Measurements from ENCODE around the gene CAPN7. TPM values are rescaled to one million over a fixed set of nuclear protein-coding genes. Genes with fewer than 3 reads are reported as not detected.
A peak's percentile ranks its signal among the peaks of the same experiment; 100 is the strongest.

The CAPN7 gene
- total and polyA plus RNA-seq, 2 donors (not counting 1 experiment from before 2014, with no cell fraction given): 40.4 to 85.9 TPM

GRCh38 chr3:15206662-15207576 lies 873 bp downstream of the CAPN7 start:
- Mint-ChIP-seq H3K4me1 (peaks cover 25% of the 10 kb centered on the region), H3K27me3 (no peaks in the 10 kb centered on the region), H3K9me3 (ENCODE audit: insufficient read depth) (no peaks in the 10 kb centered on the region), H3K27ac (peak overlapping the region; percentile 93), H3K4me3 (peak overlapping the region; percentile 94)
- CTCF ChIA-PET: interaction anchor here (0.6 to 14.2 kb wide), 16 partner anchors 12 to 359 kb away, joined by 3 to 305 read pairs (median 4); partner anchors contain the start of gene SH3BP5
- H3K27ac ChIP-seq (ENCODE audit: low read length in 2 of 2): peak overlapping the region; percentile 64 to 93
- peak overlapping the region; percentile 50 to 95 (median 78) for H3K4me3 ChIP-seq (ENCODE audit: control extremely low read depth in 1 of 5, extremely low read depth in 1 of 5, insufficient read depth in 1 of 5, low read depth in 2 of 5, low read length in 4 of 5)
- H3K9me3 ChIP-seq (ENCODE audit: control extremely low read depth in 1 of 3, control insufficient read depth in 2 of 3, insufficient read depth in 1 of 3, low read length in 2 of 3): no peaks in the 10 kb centered on the region
- H4K20me1 ChIP-seq (ENCODE audit: control insufficient read depth, insufficient read depth, low read length, poor library complexity, severe bottlenecking): peaks cover 12% of the 10 kb centered on the region
- ATAC-seq (ENCODE audit: low read depth): no peak
- peaks cover 1 to 7% of the 10 kb centered on the region in 2 experiments for H3K36me3 ChIP-seq (replicated peaks in 1 of 2; ENCODE audit: control extremely low read depth in 1 of 2, control insufficient read depth in 1 of 2, extremely low read depth in 1 of 2, insufficient read depth in 2 of 2, low read length in 1 of 2)
- DNase-seq: peak; percentile 46
- H3K27me3 ChIP-seq (replicated peaks in 1 of 4; ENCODE audit: control extremely low read depth in 1 of 4, control insufficient read depth in 3 of 4, insufficient read depth in 4 of 4, low read length in 3 of 4): no peaks in the 10 kb centered on the region
- WGBS (ENCODE audit: insufficient coverage): 1% methylated on average over 21 of the region's 30 CpGs
- peaks cover 16 to 19% of the 10 kb centered on the region in 2 donors for H3K4me1 ChIP-seq (ENCODE audit: control insufficient read depth in 2 of 2, insufficient read depth in 2 of 2, low read length in 2 of 2)
- TF ChIP-seq EZH2 (IDR thresholded peaks at IDR 0.05; ENCODE audit: borderline replicate concordance, insufficient read depth, low read depth, low read length, poor library complexity, severe bottlenecking): no peak
- TF ChIP-seq CTCF (IDR thresholded peaks at IDR 0.05): no peak
- intact Hi-C loops (cut with micrococcal nuclease): loop anchor here (1.0 to 5.0 kb wide), 10 partner anchors 62 to 1058 kb away; partner anchors contain the start of genes BTD, DPH3, EAF1 and HACL1
- H3K9ac ChIP-seq (ENCODE audit: low read length): peak overlapping the region; percentile 96
- peaks cover 49% of the 10 kb centered on the region for H3K79me2 ChIP-seq (ENCODE audit: control insufficient read depth, insufficient read depth, low read length)
- POLR2A ChIA-PET: interaction anchor here (0.6 to 1.1 kb wide), 4 partner anchors 11 to 178 kb away, joined by 3 to 4 read pairs (median 3); no protein-coding TSS in a partner anchor
- peak overlapping the region; percentile 93 for H2AFZ ChIP-seq (ENCODE audit: insufficient read depth, low read depth, low read length, poor library complexity, severe bottlenecking)
- H3K4me2 ChIP-seq (replicated peaks; ENCODE audit: low read depth, low read length, poor library complexity, severe bottlenecking): peak overlapping the region; percentile 83
